Activated naive CD8-positive, alpha-beta T cell treated with anti-CD3 and anti-CD28 coated beads, Interleukin-2, amount 50 U/mL, for 16 hours (primary cell): Measurements from ENCODE around the gene ZFYVE1.
A peak's percentile ranks its signal among the peaks of the same experiment; 100 is the strongest.
"Not testable (repeated sequence)": the region's sequence is repeated elsewhere in the genome, so short reads cannot be mapped to it uniquely, and the experiment has no call there.

ENCODE experiments used
- DNase-seq: peaks from one replicate; pipeline ENCODE4 v3.0.0-alpha.2; 2020; ENCODE audit warnings: low read depth, low spot score

ZFYVE1 gene

DNA sequence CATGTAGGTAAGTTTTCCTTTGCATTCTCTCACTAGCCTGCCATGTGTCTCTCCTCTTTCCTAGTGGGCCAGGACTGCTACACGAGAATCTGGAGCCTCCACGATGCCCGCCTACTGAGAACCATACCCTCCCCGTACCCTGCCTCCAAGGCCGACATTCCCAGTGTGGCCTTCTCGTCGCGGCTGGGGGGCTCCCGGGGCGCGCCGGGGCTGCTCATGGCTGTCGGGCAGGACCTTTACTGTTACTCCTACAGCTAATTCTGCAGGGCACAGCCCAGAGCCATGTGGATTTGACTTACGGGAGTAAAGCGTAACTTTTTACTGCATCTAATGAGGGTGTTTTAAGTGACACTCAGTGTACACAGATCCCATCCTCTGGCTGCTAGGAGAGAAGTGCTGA lies 68.4 kb downstream of the ZFYVE1 start:
- DNase-seq = no peak

DNA sequence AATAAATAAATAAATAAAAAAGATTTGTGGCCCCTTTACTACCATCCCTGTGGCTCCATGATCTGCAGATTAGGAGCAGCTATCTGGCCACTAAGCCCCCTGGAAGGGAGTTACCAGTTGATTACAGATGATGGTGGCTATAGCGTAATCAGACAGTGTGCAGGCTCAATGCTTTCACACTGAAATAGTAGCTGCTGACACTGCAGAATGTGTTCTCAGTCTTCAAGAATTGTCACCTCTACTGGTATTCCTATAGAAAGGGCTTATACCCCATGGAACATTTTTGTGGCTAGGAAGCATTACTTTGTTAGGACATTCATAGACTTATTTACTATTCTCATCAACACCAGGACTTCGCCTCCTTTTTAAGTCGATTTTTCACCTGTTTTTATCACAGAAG lies 69.7 kb downstream of the ZFYVE1 start:
- DNase-seq = no peak

- DNase-seq = not testable (repeated sequence)
Observed at GRCh38 chr14:72956741-72957140, 70.2 kb downstream of the ZFYVE1 start.

DNA sequence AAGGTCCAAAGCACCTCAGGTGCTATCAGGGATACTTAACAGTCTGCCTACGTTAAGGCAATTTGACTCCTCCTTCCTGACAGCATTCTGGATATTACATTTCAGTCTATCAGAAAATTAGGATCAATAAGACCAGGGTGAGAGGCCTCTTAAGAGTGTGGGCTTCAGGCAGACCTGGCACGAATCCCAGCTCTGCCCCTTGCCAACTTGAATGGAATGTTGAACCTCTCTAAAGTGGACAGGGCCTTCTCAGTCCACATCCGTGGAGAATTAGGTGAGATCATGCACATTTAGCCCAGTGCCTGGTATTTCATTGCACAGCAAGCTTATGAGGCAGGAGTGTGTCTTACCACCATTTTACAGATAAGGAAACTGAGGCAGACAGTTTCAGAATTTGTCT lies 74.7 kb downstream of the ZFYVE1 start:
- DNase-seq = no peak

GRCh38 chr14:72948481-72949138 lies 78.3 kb downstream of the ZFYVE1 start:
- DNase-seq = peak; percentile 23

GRCh38 chr14:72947366-72948160 lies 79.3 kb downstream of the ZFYVE1 start:
- DNase-seq = no peak

GRCh38 chr14:72946491-72946890 lies 80.4 kb downstream of the ZFYVE1 start:
- no peak for DNase-seq

DNA sequence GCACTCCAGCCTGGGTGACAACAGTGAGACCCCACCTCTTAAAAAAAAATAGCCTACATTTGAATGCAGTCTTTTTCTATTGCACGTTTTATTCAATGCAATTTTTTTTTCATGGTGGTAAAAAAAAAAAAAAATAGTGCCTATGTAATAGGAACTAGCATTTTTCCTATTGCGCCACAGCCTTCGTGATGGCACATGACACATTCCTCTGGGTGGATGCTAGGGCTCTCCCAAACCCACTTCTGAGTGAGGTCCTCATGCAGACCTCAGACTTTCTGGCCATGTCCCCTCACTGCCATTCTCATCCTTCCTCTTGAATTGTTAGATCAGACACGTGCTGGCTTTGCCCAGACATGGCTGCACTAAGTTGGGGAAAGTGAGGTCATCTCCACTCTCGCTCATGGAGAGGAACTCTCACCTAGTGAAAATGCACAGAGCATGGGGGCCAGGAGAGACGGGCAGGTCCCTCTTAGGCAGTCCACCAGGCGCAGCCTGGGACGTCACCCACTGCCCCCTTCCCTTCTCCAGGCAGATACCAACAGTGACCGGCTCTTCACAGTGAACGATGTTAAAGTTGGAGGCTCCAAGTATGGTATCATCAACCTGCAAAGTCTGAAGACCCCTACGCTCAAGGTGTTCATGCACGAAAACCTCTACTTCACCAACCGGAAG lies 81.4 kb downstream of the ZFYVE1 start:
- no peak for DNase-seq

GRCh38 chr14:72943876-72944430 lies 83.0 kb downstream of the ZFYVE1 start:
- DNase-seq = no peak

- DNase-seq = no peak
Observed at GRCh38 chr14:72942934-72943333, 84.0 kb downstream of the ZFYVE1 start.

- no peak for DNase-seq
Observed at GRCh38 chr14:72941286-72941985, 85.5 kb downstream of the ZFYVE1 start.

DNA sequence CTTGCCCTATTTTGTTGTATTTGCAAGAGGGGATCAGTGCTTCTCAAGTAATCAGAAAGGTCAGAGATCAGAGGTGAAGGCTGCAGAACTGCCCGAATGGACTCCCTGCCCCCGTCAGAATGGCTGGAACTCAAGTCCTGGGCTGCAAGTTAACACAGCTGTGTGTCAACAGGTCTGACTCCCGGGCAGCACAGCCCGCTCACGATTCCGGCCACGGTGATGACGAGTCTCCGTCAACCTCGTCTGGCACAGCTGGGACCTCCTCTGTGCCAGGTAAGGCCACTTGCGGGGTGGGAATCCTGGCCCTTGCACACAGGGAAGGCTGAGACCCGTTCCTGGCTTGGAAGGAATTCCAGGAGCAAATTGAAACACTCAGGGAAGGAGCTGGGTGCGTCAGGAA lies 87.3 kb downstream of the ZFYVE1 start:
- DNase-seq = no peak

DNA sequence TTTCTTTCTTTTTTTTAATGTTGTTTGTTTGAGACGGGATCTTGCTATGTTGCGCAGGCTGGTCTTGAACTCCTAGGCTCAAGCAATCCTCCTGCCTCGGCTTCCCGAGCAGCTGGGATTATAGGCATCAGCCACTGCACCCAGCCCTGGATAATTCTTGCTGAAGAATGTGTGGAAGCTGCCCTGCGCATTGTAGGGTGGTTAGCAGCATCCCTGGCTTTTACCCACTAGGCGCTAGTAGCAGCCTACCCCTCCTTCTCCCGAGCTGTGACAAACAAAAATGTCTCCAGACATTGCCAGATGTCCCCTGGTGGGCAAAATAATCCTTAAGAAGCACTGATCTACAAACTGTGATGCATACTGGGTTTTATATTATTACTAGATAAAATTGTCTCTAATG lies 94.0 kb downstream of the ZFYVE1 start:
- no peak for DNase-seq

GRCh38 chr14:72929316-72930080 lies 97.4 kb downstream of the ZFYVE1 start:
- DNase-seq = no peak

GRCh38 chr14:72928872-72929271 lies 98.0 kb downstream of the ZFYVE1 start:
- DNase-seq = no peak

DNA sequence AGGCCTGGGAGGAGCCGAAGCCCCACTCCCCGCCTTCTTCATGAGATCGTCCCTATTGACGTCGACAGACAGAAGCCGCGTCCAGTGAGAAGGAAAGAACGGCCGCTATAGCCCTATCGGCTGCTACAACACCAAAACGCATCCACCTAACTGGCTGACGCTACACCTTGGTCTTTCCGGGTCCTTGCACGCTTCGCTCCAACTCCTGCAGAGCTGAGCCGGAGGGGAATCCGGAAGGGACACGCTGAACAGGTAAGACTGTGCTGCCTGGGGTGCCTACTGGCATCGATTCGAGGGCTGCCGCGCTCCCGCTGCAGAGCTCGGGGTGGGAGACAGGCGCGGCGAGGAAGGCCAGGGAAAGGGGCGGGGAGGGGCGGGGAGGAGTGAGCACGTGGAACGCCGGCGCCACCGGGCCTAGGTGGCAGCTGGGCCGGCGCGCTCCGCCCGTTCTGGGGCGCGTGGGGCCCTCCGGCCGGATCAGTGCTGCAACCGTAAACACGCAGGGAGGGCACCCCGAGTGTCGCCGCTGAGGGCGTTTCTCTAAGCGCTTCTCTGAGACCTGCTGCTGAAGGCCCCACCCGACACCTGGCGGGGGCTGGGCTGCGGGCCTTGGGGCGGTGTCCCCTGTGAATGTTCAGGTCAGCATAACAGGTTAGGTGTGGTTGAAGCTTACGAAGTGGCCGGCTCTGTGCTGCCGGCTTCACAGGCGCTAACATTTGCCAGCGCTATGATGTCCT lies 100.4 kb downstream of the ZFYVE1 start, which contains the start of gene DCAF4:
Gene DCAF4 (plus strand): TSS at position 173 of the 737 bp plus-strand sequence. CDS start 11,515 bp downstream, outside the sequence.
- DNase-seq = peak; percentile 92

DNA sequence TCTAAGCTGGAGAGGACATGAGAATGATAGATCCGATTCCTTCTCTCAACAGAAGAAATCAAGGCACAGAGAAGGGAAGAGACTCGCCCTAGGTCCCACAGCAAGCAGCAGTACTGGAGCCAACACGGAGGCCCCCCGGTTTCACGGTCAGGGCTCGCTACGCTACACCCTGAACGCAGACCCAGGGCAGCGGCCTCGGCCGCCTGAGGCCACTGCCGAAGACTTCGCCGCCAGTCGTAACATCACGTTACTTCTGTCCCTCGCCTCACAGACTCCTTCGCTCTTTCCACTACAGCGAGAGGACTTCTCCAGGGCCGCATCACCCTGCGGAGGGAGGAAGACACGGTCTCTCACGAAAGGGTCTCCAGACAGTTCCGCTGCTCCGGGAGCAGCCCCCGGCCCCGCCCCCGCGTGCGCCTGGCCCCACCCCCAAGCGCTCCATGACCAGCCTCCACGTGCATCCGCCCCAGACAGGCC lies 101.1 kb downstream of the ZFYVE1 start:
- DNase-seq = no peak

DNA sequence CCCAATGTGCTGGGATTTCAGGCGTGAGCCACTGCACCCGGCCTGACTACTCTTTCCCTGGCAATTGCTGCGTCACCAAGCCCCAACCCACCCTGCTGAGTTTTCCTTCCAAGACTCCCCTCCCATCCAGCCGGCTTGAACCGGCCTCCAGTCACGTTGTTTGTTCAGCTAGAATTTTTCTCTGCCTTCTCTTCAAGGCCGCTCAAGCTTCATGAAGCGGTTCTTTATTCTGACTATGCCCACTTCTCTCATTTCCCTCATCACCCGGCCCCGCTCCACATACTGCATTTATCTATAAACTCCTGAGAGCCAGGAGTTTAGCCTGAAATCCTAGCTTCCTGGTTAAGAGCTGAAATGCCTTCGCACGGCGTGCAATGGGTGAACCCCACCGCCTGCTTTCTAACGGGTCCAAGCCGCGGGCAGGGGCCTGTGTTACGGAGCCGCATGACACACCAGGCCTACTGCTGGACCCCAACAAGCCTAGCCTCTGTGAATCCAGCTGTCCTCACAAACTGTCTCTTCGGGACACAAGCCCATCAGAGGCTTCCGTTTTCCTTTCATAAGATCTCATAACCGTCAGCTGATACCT lies 101.6 kb downstream of the ZFYVE1 start:
- DNase-seq = no peak

DNA sequence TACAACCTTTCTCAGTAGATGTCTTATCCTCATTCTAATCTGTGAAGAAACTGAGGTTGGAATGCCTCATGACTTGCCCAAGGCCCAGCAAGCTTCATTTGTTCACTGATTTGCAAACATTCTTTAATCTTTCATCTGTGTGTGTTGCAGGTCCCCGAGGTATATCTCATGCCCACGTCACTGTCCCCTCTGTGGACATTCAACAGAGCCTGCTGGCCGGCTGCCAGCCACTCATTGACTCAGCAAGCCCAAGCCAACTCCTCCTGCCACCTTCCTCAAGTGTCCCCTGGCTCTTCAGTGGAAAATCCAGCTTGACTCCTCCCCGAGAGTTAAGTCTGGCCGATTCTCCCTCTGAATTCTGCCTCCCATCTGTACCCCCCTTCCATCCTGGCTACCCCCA lies 102.6 kb downstream of the ZFYVE1 start:
- DNase-seq = no peak

DNA sequence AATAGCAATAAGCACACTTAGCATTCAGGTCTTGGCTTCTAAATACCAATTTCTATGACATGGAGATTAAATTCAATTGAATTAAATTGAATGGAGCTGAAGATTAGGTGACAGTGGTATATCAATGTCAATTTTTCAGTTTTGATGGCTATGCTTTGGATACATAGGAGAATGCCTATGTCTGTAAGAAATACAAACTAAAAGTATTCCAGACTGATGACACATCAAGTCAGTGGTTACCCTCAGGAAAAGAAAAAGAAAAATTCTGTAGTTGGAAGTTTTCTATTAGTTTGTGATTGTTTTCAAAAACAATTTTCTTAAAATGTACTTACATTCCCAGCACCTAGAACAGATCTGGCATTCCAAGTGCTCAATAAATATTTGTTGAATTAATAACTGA lies 105.5 kb downstream of the ZFYVE1 start:
- DNase-seq = no peak
